Thoracic aorta (tissue), 2 donors: ENCODE results near the gene UBN1. TPM values are rescaled to one million over a fixed set of nuclear protein-coding genes. Genes with fewer than 3 reads are reported as not detected.

Source experiments
- ATAC-seq: fragments of 150-250 bp; one replicate; pipeline ENCODE4 v1.8.0; 2017; ENCODE audit warnings: low read depth; ENCODE audit not compliant: insufficient number of reproducible peaks, low FRiP score
- DNase-seq: peaks from one replicate; pipeline ENCODE4 v3.0.0-alpha.2; 2020; ENCODE audit warnings: low spot score
- H3K27ac ChIP-seq, 2 donors: fragments of 200-600 bp; sonication (generic); 1 replicate in 1 of 2; 2 replicates in 1 of 2; pipeline ENCODE4 v1.5.1; 2016; ENCODE audit warnings: mild to moderate bottlenecking in 2 of 2, moderate library complexity in 2 of 2
- H3K27me3 ChIP-seq: fragments of 200-600 bp; sonication (generic); replicated peaks from 2 replicates; pipeline ENCODE4 v1.6.0; 2016; ENCODE audit warnings: mild to moderate bottlenecking; ENCODE audit not compliant: insufficient read depth
- H3K36me3 ChIP-seq: fragments of 200-600 bp; sonication (generic); one replicate; pipeline ENCODE4 v1.5.1; 2016
- H3K4me1 ChIP-seq, 2 donors: fragments of 200-600 bp; sonication (generic); 1 replicate in 1 of 2; 2 replicates in 1 of 2; pipeline versions ENCODE4 v1.5.1 to v1.6.0; 2016; ENCODE audit warnings: low read depth in 2 of 2, mild to moderate bottlenecking in 1 of 2; ENCODE audit not compliant: control insufficient read depth in 1 of 2
- H3K4me3 ChIP-seq: fragments of 200-600 bp; sonication (generic); 2 replicates; pipeline ENCODE4 v1.5.1; 2016; ENCODE audit warnings: mild to moderate bottlenecking
- H3K9me3 ChIP-seq: fragments of 200-600 bp; sonication (generic); 2 replicates; pipeline ENCODE4 v1.5.1; 2016
- CTCF ChIP-seq: fragments of 200-600 bp; sonication (generic); IDR thresholded peaks from one replicate; pipeline ENCODE4 v1.5.1; 2019; ENCODE audit warnings: antibody characterized with exemption
- total RNA-seq, 2 donors: library from RNA; depleted of rRNA; stranded (reverse); fragments of >200 nt; gene quantifications; one replicate each; pipeline versions ENCODE4 v1.1.0 to v1.2.3, GENCODE V29; 2016

UBN1 gene
- total RNA-seq, 2 donors from 2014 or later, result 27.1 to 37.0 TPM

GRCh38 chr16:4831616-4832015 is 15.7 kb upstream of the UBN1 start:
- no peak for TF ChIP-seq CTCF
- DNase-seq (no peak), ATAC-seq (no peak)
- Histone ChIP-seq H3K36me3 (peaks cover 75% of the 10 kb centered on the region), H3K4me1 (no peaks in the 10 kb centered on the region), H3K27me3 (no peaks in the 10 kb centered on the region), H3K9me3 (no peaks in the 10 kb centered on the region), H3K4me3 (no peak overlapping the region), H3K27ac (no peak overlapping the region)

- H3K9me3 ChIP-seq, result no peaks in the 10 kb centered on the region
- ATAC-seq (no peak), DNase-seq (no peak)
- no peaks in the 10 kb centered on the region for H3K4me1 ChIP-seq
- no peaks in the 10 kb centered on the region for H3K27me3 ChIP-seq
- TF ChIP-seq CTCF, result no peak
- H3K36me3 ChIP-seq, result peaks cover 69% of the 10 kb centered on the region
- H3K27ac ChIP-seq, result no peak overlapping the region
- no peak overlapping the region for H3K4me3 ChIP-seq
These were observed 14.5 kb upstream of the UBN1 start for GRCh38 chr16:4832698-4833343.

GRCh38 chr16:4833584-4833983 is 13.7 kb upstream of the UBN1 start:
- ATAC-seq, result no peak
- Histone ChIP-seq H3K27ac (no peak overlapping the region), H3K9me3 (no peaks in the 10 kb centered on the region), H3K36me3 (peaks cover 67% of the 10 kb centered on the region), H3K27me3 (no peaks in the 10 kb centered on the region), H3K4me1 (no peaks in the 10 kb centered on the region), H3K4me3 (no peak overlapping the region)
- no peak for DNase-seq
- no peak for TF ChIP-seq CTCF

GRCh38 chr16:4836727-4837126 is 10.6 kb upstream of the UBN1 start:
- ATAC-seq (no peak), DNase-seq (no peak)
- Histone ChIP-seq H3K36me3 (peaks cover 57% of the 10 kb centered on the region), H3K9me3 (no peaks in the 10 kb centered on the region), H3K4me3 (no peak overlapping the region), H3K27me3 (no peaks in the 10 kb centered on the region), H3K4me1 (no peaks in the 10 kb centered on the region), H3K27ac (no peak overlapping the region)
- no peak for TF ChIP-seq CTCF

- H3K4me3 ChIP-seq, result no peak overlapping the region
- peaks cover 52% of the 10 kb centered on the region for H3K36me3 ChIP-seq
- H3K27ac ChIP-seq, result no peak overlapping the region
- TF ChIP-seq CTCF, result no peak
- DNase-seq (no peak), ATAC-seq (no peak)
- no peaks in the 10 kb centered on the region for H3K4me1 ChIP-seq
- no peaks in the 10 kb centered on the region for H3K27me3 ChIP-seq
- no peaks in the 10 kb centered on the region for H3K9me3 ChIP-seq
These were observed 9.4 kb upstream of the UBN1 start for GRCh38 chr16:4837733-4838501.
